ENCODE measurements around the gene CDH11. TPM values are rescaled to one million over a fixed set of nuclear protein-coding genes. Genes with fewer than 3 reads are reported as not detected.

Gene CDH11
- total RNA-seq, 4 donors from 2014 or later, result 12.4 to 60.8 (median 37.3) TPM

GRCh38 chr16:64925166-64925565 lies 196.7 kb downstream of the CDH11 start:
- no peak for TF ChIP-seq CTCF (IDR thresholded peaks at IDR 0.05; ENCODE audit: low read depth)

- no peak for TF ChIP-seq CTCF (IDR thresholded peaks at IDR 0.05; ENCODE audit: low read depth)
Measured at GRCh38 chr16:64924086-64924485, 197.8 kb downstream of the CDH11 start.

- TF ChIP-seq CTCF (IDR thresholded peaks at IDR 0.05; ENCODE audit: low read depth), result no peak
Measured at GRCh38 chr16:64919929-64920607, 201.8 kb downstream of the CDH11 start.

GRCh38 chr16:64919141-64919540 lies 202.7 kb downstream of the CDH11 start:
- TF ChIP-seq CTCF (IDR thresholded peaks at IDR 0.05; ENCODE audit: low read depth), result no peak

- no peak for TF ChIP-seq CTCF (IDR thresholded peaks at IDR 0.05; ENCODE audit: low read depth)
Measured at GRCh38 chr16:64916051-64916450, 205.8 kb downstream of the CDH11 start.

- TF ChIP-seq CTCF (IDR thresholded peaks at IDR 0.05; ENCODE audit: low read depth), result no peak
Measured at GRCh38 chr16:64910356-64910755, 211.5 kb downstream of the CDH11 start.

GRCh38 chr16:64907844-64908243 lies 214.0 kb downstream of the CDH11 start:
- no peak for TF ChIP-seq CTCF (IDR thresholded peaks at IDR 0.05; ENCODE audit: low read depth)
